Fibroblast of skin of abdomen (primary cell): ENCODE measurements around the gene MKRN1.
"Not testable (repeated sequence)": the region's sequence is repeated elsewhere in the genome, so short reads cannot be mapped to it uniquely, and the experiment has no call there.

Experiments
- DNase-seq: peaks from one replicate; pipeline ENCODE4 v3.0.0-alpha.2; 2013

Gene MKRN1

DNA sequence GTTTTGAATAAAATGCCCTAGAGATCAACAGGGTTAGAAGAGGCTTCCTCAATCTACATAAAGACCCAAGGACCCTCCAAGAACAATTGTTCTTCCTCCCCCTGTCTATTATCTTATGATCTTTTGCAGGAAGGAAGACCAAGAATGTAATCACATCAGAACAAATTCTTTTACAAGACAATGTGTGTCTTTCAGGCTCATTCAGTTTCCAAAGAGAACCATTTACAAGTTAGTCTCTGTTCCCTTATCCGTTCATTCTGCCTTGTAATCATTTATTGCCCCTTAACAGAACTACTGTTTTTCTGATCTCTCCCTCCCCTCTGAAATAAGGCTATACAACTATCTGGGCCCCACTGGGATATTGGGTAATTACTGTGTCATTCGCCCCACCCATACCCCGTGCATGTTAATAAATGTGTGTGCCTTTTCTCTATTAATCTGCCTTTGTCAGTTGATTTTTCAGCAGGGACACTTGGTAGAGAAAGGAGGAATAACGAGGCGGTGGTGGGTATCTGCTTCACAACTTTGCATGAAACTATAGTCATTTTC, 5.7 kb upstream of the MKRN1 start:
- no peak for DNase-seq

DNA sequence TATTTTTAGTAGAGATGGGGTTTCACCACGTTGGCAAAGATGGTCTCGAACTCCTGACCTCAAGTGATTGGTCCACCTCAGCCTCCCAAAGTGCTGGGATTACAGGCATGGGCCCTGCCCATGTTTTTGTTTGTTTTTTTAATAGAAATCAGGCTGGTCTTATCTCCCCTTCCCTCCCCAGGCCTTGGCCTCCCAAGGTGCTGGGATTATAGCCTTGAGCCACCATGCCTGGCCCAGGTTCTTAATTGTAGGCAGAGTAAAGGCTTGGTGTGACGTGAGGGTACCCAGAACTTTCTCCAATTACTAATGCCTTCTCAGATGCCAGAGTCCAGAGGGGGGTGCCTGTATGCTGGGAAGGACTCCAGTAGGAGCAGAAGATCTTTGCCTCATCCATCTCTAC, 5.2 kb upstream of the MKRN1 start:
- DNase-seq, result no peak

DNA sequence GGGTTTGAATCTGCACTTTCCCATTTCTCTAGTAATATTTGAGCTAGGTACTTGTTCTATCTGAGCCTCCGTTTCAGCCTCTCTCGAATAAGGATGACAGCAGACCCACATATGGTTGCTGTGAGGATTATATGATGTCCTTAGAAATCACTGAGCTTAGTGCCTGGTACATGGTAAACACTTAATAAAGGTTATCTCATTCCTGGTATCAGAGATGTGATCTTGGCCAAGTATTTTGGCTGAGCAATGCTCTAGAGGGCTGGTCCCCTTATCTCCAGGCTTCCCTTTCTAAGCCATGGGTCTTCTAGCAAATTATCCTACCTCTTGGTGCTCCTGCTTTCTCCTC, 407 bp upstream of the MKRN1 start:
- DNase-seq, result no peak

DNA sequence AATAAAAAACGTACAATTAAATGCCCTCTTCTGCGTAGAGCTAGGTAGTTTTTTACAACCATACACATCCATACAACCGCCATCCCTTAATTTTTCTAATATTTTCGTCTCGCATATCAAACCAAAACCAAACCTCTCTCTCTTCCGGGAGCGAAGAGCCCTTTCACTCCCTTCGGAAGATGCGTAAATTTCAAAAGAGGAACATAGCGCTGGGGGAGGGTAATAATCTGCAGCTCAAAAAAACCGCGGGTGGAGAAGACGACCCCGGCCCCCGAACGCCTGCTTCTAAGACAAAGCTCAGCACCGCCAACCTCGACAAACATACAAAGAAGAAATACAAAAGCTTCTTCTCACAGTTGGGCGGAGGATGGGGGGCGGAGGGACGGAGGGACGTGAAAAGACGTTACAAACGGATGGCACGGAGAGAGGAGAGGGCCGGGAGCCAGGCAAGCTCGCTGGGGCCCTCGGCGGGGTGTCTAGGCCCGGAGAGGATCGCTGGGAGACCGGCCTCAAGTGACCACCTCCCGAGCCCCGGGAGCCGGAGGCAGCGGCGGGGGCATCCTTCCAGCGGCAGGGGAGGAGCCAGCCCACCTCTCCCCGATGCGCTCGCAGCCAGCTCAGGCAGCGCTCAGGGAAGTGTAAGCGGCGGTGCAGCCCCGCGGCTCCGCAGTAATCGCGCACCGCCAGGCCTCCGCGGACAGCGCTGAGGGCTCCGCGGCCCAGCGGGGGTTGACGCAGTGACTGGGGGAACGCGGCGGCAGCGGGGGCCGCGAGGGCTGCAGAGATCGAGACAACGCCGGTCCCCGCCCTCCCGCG, 851 bp downstream of the MKRN1 start:
- DNase-seq, result peak; percentile 26

DNA sequence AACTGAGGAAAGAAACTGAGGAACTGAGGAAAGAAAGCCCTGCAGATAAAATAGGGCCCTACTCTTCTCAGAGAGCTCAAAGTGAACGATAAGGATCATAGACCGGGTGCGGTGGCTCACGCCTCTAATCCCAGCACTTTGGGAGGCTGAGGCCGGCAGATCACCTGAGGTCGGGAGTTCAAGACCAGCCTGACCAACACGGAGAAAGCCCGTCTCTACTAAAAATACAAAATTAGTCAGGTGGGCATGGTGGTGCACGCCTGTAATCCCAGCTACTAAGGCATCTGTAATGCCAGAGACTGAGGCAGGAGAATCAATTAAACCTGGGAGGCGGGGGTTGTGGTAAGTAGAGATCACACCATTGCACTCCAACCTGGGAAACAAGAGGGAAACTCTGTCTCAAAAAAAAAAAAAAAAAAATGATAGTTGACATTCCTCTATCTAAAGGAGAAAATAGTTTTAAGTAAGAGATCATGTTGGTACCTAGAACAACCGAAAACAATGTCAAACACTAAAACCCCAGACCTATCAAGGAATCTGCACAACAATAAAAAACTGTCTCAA, 2.5 kb downstream of the MKRN1 start:
- no peak for DNase-seq

DNA sequence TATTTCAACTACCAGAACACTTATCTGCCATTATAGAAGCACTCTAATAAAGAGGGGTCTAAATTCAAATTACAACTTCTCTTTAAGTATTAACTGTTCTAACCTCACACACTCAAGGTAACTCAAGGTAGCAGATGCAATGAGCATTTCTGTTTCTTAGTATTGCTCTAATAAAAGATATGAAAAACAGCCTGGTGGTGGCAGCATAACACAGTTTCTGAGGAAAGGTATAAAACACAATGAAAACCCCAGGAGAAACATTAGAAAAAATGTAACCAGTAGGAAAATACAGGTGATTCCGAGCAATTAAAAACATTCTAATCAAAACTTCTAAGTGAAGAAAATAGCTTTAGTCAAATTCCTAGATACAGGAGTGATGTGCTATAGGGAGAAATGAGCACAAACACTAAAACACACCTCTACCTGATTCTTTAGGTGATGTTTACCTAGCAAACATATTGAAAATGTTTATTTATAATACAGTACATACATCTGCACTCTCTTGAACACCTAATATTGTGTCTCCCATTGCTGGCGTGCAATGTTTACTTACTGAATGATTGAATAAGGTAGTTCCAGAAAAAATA, 3.5 kb downstream of the MKRN1 start:
- DNase-seq, result peak; percentile 23

DNA sequence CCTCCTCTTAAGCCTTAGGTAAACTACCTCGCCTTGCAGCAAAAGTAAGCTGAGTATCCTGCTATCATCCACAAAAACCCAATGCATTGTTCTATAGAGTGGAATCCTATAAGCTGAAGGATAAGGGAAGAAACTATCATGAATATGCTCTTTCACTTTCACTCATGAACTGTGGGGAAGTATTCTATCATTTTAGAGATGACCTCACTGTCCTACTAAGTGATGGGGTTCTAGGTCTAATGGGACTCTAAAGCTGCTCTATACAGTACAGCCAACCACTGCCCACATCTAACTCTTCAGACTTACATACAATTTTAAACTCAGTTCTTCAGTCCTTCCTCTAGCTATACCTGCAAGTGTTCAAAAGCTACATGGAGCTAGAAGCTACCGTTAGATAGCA, 16.2 kb downstream of the MKRN1 start:
- no peak for DNase-seq

DNA sequence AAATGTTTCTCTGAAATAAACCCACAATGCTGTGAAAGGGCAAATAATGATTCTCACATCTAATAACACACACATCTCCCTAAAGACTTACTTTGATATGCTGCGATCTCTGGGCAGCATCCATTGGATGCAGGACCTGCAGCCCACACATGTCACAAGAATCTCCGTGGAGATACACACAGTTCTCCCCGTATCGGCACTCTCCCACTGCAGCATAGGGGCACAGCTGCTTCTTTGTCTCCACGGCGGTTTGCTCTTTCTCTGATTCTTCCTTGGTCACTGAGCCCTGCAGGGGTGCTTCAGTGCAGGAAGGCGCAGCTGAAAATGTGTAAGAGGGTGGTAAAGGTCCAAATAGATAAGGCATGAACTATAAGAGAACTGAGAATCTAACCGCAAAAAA, 20.4 kb downstream of the MKRN1 start:
- DNase-seq, result no peak

DNA sequence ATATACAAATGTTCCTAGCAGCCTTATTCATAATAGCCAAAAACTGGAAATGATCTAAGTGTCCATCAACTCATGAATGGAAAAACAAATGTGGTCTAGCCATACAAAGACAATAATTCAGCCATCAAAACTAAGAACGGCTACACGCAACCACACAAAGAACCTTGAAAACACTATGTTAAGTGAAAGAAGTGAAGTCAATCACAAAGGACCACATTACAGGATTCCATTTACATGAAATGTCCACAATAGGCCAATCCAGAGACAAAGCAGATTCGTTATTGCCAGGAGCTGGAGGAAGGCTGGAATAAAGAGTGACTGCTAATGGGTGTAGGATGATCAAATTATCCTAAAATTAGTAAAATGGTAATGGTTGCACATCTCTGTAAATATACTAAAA, 21.1 kb downstream of the MKRN1 start:
- DNase-seq, result no peak

DNA sequence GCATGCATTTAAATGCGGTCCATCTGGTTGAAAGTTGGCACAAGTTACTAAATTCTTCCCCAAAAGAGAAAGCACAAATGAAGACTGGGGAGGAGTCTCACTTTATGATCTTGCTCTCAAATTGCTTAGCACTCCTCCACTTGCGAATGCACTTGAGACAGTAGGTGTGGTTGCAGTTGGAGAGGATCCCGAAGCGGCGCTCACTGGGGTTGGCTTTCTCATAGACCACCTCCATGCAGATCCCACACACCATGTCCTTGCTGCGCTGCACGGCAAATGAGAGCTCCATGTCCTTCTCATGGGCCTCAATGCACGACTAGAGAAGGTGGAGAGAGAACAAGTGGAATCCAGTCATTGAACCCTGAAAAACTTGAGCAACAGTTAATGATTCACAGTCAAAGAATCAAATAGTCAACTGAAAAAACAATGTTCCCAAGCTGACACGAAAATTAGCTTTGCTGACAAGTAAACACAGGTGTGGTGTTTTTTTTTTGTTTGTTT, 22.7 kb downstream of the MKRN1 start:
- no peak for DNase-seq

DNA sequence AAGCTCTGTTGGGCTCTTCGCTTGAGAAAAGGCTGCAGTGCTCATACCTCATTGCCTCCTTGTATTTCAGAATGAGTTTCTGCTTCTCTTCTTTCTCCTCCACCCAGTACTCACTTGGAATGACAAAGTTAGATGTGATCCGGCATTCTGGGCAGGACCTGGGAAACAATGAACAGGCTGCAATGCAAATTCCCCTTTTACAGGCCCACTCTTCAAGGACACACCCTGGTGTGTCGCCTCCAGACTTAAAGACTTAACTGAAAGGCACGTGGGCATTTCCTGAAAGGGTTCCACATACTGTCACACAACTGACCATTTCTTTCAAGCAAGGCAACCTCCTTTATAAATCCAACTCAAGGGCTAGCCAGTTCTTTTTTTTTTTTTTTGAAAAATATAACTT, 23.6 kb downstream of the MKRN1 start:
- no peak for DNase-seq

DNA sequence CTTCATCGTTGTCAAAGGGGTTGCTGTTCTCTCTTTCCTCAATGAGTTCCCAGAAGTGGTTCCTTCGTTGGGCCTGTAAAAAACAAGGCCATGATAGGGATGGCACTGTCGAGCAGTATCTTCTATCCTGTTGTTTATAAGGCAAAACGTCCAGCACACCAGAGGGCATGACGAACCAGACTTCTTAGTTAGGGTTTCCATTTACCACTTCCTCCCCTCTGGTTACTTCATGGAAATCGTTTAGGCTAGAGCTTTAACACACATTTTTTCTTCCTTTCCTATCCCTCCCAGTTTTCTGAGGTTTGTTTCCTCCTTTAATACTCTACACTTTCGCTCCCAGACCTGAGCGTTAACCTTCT, 24.7 kb downstream of the MKRN1 start:
- DNase-seq, result no peak

DNA sequence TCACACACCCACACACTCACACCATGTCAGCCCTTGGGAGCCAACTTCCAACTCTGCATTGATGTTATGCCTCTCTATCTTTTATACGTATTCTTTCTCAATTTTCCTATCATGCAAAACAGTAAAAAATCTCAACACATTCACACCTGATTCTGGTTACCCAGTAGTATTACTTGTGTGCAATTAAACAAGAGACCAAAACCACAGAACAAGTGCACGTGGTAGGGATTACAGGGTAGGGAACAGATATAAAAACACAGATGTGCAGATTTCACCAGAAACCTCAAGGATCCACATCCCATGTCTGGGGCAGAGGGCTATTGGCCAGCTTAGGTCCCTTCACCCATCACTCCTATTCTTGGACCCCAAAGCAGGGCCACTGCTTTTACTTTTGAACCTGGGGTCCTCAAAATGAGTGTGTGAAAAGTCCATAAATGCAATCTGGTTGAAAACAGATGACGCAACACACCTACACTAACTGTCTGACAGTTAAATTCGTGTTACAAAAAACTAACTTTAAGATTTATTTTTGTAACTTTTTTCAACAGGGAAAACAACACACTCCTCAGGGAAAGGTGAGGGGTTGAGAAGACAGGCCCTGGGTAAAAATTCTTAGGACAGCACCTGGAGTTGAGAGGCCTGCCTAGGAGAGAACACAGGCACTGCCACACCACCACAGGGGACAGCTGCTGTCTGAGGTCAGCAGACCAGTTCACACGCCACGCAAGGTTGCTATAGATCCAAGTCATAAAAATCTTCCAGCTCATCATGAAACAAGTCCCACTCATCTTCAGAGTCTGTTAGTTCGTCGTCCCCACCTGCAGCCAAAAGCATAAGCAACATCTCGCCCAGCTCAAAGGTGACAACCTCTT, 25.3 kb downstream of the MKRN1 start:
- DNase-seq, result not testable (repeated sequence)

DNA sequence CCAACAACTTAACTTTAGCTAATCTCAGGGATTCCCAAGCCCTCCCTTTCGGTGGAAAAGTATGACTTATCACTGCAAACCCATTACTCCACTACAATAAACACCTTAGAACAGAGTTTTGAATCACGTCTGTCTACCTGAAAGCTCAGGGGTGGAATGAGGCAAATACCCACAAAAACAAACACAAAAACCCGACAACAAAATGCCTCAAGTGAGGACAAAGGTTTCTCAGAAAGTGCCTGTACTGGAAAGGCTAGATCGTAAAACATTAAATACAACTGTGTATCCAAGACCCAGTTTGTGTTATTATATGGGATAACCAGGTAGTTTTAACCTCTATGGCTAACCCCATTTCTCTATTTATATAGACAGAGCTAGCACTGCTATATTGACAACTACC, 26.0 kb downstream of the MKRN1 start:
- no peak for DNase-seq

DNA sequence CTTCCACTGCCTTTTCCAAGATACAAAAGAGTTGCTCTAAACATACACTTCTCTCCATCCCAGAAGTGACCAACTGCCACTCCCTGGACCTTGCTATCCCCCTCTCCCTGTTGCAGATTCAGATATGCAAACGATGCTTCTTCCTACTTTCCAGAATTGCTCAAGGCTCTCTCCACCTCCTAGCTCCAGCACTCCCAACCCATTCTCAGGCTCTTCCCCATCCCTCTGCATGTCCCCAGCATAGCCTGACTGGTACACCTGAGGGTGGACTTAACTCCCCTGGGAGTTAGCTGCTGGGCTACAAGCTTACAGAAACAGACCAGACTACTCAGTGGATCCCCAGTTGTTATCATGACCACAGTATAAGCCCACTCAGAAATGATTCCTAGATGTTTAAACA, 27.6 kb downstream of the MKRN1 start:
- DNase-seq, result no peak

DNA sequence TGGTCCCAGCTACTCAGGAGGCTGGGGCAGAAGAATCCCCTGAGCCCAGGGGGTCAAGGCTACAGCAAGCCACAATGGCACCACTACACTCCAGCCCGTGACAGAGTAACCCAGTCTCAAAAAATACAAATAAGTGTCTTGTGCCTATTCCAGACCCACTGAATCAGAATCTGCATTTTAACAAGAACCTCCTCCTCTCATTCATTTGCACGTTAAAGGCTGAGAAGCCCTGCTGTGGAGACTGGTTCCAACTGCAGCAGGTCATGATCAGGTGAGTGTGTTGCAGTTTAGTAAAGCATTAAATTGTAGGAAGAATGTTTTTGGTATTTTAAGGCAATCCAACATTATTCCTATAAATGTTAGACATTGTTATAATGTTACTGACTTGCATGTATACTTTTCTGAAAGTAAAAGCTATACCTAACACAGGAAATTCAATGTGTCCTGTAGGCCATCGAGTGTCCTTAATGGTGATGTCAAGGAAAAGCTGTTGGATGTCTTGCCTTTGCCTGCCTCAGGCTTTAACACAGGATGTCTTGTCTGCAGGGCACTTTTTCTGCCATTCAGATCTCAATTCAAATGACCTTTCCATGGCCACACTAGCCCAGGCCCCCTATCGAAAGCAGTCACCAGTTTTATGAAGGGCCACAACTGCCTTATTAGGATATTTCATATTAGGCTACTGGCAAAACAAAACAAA, 30.4 kb downstream of the MKRN1 start:
- DNase-seq, result no peak

DNA sequence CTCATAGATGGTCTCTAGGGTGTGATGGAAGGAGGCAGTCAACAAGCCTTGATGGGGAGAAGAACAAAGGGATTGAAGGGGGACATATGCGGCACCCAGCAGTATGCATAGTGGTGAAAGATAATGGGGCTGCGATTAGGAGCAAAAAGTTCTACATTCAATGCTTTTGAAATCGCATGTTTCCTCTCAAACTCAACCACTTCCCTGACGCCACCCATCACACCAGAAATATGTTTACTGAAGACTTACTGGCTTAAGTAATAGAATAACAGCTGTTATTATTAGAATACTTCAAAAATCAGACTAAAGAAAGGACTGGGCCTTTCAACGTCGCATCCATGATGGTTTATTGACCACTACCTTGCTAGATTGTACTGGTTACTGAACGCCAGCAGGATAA, 31.5 kb downstream of the MKRN1 start:
- no peak for DNase-seq

DNA sequence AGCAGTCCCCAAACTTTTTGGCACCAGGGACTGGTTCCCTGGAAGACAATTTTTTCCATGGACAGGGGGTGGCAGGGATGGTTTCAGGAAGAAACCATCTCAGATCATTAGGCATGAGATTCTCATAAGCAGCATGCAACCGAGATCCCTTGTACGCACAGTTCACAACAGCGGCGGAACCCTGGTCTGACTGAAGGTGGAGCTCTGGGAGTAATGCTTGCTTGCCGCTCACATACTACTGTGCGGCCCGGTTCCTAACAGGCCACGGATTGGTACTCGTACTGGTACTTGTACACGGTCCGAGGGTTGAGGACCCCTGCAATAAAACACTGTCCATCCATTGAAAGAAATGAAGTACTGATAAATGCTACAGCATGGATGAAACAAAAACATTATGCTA, 32.8 kb downstream of the MKRN1 start:
- DNase-seq, result no peak

DNA sequence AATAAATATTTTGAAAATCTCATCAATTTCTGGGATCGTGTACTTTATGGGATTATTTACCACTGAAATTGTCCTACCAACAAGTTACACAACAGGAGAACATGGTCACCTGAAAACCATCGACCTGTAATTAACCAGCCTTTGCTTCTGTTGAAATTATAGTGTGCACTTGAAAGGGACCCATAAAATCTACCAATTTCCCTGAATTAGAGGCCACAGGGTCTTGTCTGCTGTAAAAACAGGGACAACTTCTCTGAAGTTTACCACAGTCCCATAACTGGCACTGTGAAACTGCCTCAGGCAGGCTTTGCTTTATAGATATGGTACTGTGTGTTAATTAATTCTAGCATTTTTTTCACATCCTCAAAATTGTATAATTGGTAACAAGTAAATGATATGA, 37.8 kb downstream of the MKRN1 start:
- no peak for DNase-seq

DNA sequence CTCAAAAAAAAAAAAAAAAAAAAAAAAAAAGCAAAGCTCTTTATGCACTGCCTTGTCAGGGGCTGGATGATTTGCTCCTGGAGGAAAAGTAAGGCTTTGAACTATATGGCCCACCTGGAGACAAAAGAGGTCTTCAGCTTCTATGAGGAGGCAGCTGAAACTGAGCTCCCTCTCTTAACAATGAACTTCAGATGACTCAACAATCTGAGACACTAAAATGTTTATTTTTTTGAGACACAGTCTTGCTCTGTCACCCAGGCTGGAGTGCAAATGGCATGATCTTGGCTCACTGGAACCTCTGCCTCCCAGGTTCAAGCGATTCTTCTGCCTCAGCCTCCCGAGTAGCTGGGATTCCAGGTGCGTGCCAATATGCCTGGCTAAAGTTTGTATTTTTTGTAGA, 38.7 kb downstream of the MKRN1 start:
- DNase-seq, result no peak

DNA sequence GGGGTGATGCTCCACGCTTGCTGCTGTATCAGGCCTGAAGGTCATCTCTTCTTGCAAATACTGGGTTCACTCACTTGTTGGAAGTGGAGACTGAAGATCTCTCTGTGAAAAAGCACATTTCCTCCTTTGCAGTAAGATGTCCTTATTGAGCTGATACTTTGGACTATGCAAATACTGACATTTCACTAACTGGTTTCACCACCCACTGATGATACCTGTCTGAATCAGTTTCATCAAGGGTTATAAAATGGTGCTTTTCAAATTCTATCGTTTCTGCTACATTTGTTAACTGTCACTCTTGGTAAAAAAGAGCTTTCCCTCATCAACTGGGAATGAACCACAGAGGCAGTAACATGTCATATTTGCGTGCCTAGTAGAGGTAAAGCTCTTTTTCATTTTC, 39.9 kb downstream of the MKRN1 start:
- no peak for DNase-seq

DNA sequence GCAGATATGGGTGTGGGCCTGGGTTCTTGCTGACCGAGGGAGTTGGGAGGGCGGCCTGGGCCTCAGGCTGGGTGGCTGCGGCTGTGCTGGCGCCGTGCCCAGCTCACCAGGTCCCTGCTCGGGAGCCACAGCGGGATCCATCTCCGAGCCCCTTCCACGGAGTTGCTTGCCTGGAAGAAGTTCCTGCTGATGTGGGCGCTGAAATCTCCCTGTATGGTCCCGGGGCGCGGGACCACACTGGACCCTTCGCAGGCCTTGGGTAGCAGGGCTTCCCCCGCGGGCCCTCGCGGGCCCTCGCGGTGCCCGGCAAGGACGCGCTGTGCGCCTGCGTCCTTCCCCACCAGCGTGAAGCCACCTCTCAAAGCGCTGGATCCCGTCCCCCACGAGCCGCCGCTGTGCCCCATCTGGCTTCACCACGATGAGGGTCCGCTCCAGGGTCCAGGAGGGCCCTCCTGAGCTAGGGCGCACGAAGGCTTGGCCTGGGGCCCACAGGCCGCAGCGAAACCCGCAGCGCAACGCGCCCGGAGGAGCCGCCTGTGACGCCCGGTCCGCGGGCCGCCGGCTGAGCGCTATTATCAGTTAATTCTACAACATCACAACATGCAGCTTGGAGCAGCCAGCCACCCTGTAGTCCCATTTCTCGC, 43.9 kb downstream of the MKRN1 start:
- DNase-seq, result no peak
